ENCODE results near the gene CXCL1.

GRCh38 chr4:73839715-73840114 is 29.5 kb upstream of the CXCL1 start:
- TF ChIP-seq POLR2A (IDR thresholded peaks at IDR 0.05): no peak
- no peak for TF ChIP-seq EP300 (IDR thresholded peaks at IDR 0.05)

All from tibial nerve (tissue), 3 donors.